Measurements from ENCODE around the gene TPX2. TPM values are rescaled to one million over a fixed set of nuclear protein-coding genes. Genes with fewer than 3 reads are reported as not detected.

TPX2 gene
- polyA plus RNA-seq, 2 of the 4 experiments (the other 2 are of a cell fraction): 92.9 TPM

GRCh38 chr20:31835977-31836852 is 97.1 kb downstream of the TPX2 start:
- ATAC-seq: peak; percentile 55 to 63
- Histone ChIP-seq H3K4me1 (peaks cover 69% of the 10 kb centered on the region), H3K9me3 (no peaks in the 10 kb centered on the region), H3K4me2 (peak overlapping the region; percentile 66), H3K27ac (peak overlapping the region; percentile 84 to 86), H3K4me3 (no peak overlapping the region)
- WGBS (ENCODE audit: missing lambda C conversion rate): 38% methylated on average over 8 of the region's 14 CpGs
- ChIA-PET CTCF (interaction anchor here (0.9 to 14.7 kb wide), 7 partner anchors 9 to 194 kb away, joined by 3 to 145 read pairs (median 23); partner anchors contain the start of gene FOXS1), POLR2A (no interaction called here)
- no peak for FAIRE-seq
- TF ChIP-seq FOSL2 (IDR thresholded peaks at IDR 0.05): peak; percentile 92
- TF ChIP-seq FOSL2 (CRISPR knock-in tag; IDR thresholded peaks at IDR 0.05): peak; percentile 95
- TF ChIP-seq ATOH8 (CRISPR knock-in tag; IDR thresholded peaks at IDR 0.05; ENCODE audit: low read depth): no peak; the same call in 1 of the 2 replicates
- peak; percentile 69 for TF ChIP-seq JUNB (IDR thresholded peaks at IDR 0.05)
- peak; percentile 17 to 47; a peak in 2 of 5 replicates for TF ChIP-seq EP300 (IDR thresholded peaks at IDR 0.05)
- TF ChIP-seq JUN (IDR thresholded peaks at IDR 0.05): peak; percentile 47 to 61; a peak in 3 of 5 replicates
- TF ChIP-seq MAX (IDR thresholded peaks at IDR 0.05): peak; percentile 69
- no peak for TF ChIP-seq ZC3H11A (IDR thresholded peaks at IDR 0.05)
- peak; percentile 52; the same call in 1 of the 2 replicates for TF ChIP-seq GATA3 (IDR thresholded peaks at IDR 0.05; ENCODE audit: borderline replicate concordance)
- TF ChIP-seq SMC3 (IDR thresholded peaks at IDR 0.05): no peak
- DNase-seq (ENCODE audit: low read depth in 1 of 2, low spot score in 1 of 2): peak; percentile 56 to 72

GRCh38 chr20:31836853-31837608 is 97.9 kb downstream of the TPX2 start:
- POLR2A ChIA-PET: interaction anchor here (1.7 kb wide), 1 partner anchor 9 kb away, joined by 5 read pairs; no protein-coding TSS in a partner anchor
- no peak for TF ChIP-seq ZFP36 (IDR thresholded peaks at IDR 0.05; ENCODE audit: borderline replicate concordance, partially characterized antibody)
- no peak for TF ChIP-seq ZNF302 (CRISPR knock-in tag; IDR thresholded peaks at IDR 0.05)
- TF ChIP-seq CHD4 (IDR thresholded peaks at IDR 0.05; ENCODE audit: borderline replicate concordance): no peak
- Histone ChIP-seq H3K9me3 (no peaks in the 10 kb centered on the region), H3K4me3 (no peak overlapping the region), H3K4me2 (peak overlapping the region; percentile 66), H3K4me1 (peaks cover 77% of the 10 kb centered on the region), H3K27ac (peak overlapping the region; percentile 84 to 86)
- no peak for ATAC-seq
- no peak for FAIRE-seq
- CTCF ChIA-PET: interaction anchor here (0.9 to 14.7 kb wide), 9 partner anchors 8 to 194 kb away, joined by 3 to 145 read pairs (median 10); partner anchors contain the start of gene FOXS1
- no peak for DNase-seq (ENCODE audit: low read depth in 1 of 2, low spot score in 1 of 2)
- WGBS (ENCODE audit: missing lambda C conversion rate): 90% methylated on average over 5 of the region's 5 CpGs

GRCh38 chr20:31837896-31838397 is 98.9 kb downstream of the TPX2 start:
- DNase-seq (ENCODE audit: low read depth in 1 of 2, low spot score in 1 of 2): peak in 1 of 2 experiments; percentile 39
- Histone ChIP-seq H3K4me2 (peak overlapping the region; percentile 66), H3K9me3 (no peaks in the 10 kb centered on the region), H3K4me1 (peaks cover 86% of the 10 kb centered on the region), H3K4me3 (no peak overlapping the region), H3K27ac (peak overlapping the region; percentile 84 to 86)
- CTCF ChIA-PET: interaction anchor here (0.6 to 14.7 kb wide), 10 partner anchors 8 to 194 kb away, joined by 3 to 145 read pairs (median 4); partner anchors contain the start of genes FOXS1 and PDRG1
- POLR2A ChIA-PET: interaction anchor here (1.7 kb wide), 1 partner anchor 9 kb away, joined by 5 read pairs; no protein-coding TSS in a partner anchor
- TF ChIP-seq MAFK (IDR thresholded peaks at IDR 0.05; ENCODE audit: partially characterized antibody): no peak
- TF ChIP-seq ATOH8 (CRISPR knock-in tag; IDR thresholded peaks at IDR 0.05; ENCODE audit: low read depth): no peak
- peak; percentile 31; the same call in 1 of the 2 replicates for TF ChIP-seq FOSL2 (IDR thresholded peaks at IDR 0.05)
- TF ChIP-seq FOSL2 (CRISPR knock-in tag; IDR thresholded peaks at IDR 0.05): peak; percentile 58; the same call in 1 of the 2 replicates
- 0 out of 5 replicates have a peak, but pooled peaks of 1 of the 2 experiments have one; percentile 24 for TF ChIP-seq JUN (IDR thresholded peaks at IDR 0.05)
- TF ChIP-seq HOXA7 (CRISPR knock-in tag; IDR thresholded peaks at IDR 0.05): no peak
- FAIRE-seq: no peak
- 54% methylated on average over 3 of the region's 3 CpGs for WGBS (ENCODE audit: missing lambda C conversion rate)
- ATAC-seq: peak in 1 of 2 experiments; percentile 6; a peak in 2 of 6 replicates
